Adrenal gland (tissue), 12 donors: ENCODE results near the gene PERM1. TPM values are rescaled to one million over a fixed set of nuclear protein-coding genes. Genes with fewer than 3 reads are reported as not detected.

ENCODE experiments used
- DNase-seq, 7 donors: peaks; one replicate each; pipeline ENCODE4 v3.0.0-alpha.2; 2019 to 2020
- H3K27ac ChIP-seq, 5 donors: fragments of 200-600 bp; sonication (generic) in 4 of 5; 1 replicate in 3 of 5; 2 replicates in 2 of 5; pipeline versions ENCODE4 v1.5.1 to v1.8.0; 2016 to 2020; ENCODE audit warnings: mild to moderate bottlenecking in 1 of 5
- H3K27me3 ChIP-seq: fragments of 200-600 bp; 2 replicates; pipeline ENCODE4 v1.8.0; 2021
- H3K36me3 ChIP-seq, 2 donors: fragments of 200-600 bp; replicated peaks in 1 of 2; 1 replicate in 1 of 2; 2 replicates in 1 of 2; pipeline versions ENCODE4 v1.5.1 to v1.8.0; 2018 to 2022
- H3K4me1 ChIP-seq, 2 donors: fragments of 200-600 bp; replicated peaks in 1 of 2; 1 replicate in 1 of 2; 2 replicates in 1 of 2; pipeline versions ENCODE4 v1.5.1 to v1.8.0; 2018 to 2021
- H3K4me3 ChIP-seq, 4 donors: fragments of 200-600 bp; sonication (generic) in 3 of 4; one replicate each; pipeline ENCODE4 v1.5.1; 2016 to 2018
- H3K9me3 ChIP-seq, 3 donors: fragments of 200-600 bp; sonication (generic) in 1 of 3; replicated peaks in 1 of 3; 1 replicate in 2 of 3; 2 replicates in 1 of 3; pipeline versions ENCODE4 v1.5.1 to v1.8.0; 2016 to 2021
- POLR2A ChIP-seq, 2 donors: fragments of 450-650 bp; IDR thresholded peaks; one replicate each; pipeline ENCODE4 v1.6.1; 2017; ENCODE audit warnings: antibody characterized with exemption in 2 of 2, mild to moderate bottlenecking in 2 of 2, moderate library complexity in 1 of 2
- whole genome bisulfite sequencing, 4 donors: extraction: QIAGEN DNeasy Blood & Tissue Kit in 2 of 4; methylation state at CpG; one replicate each; pipeline versions ENCODE4 v1.1.5 to v1.1.7; 2013 to 2017; 5-methylcytosine and 5-hydroxymethylcytosine counted together
- intact Hi-C, 2 donors: fragments of 100-400 bp; cut with DNase I; formaldehyde crosslinking; loops; one replicate each; pipeline versions ENCODE4 v1.14.1 to v1.15.0; 2022 to 2023
- polyA plus RNA-seq, 3 donors: library from polyadenylated mRNA; stranded (reverse); fragments of 200-250 nt in 2 of 3; fragments of 350-450 nt in 1 of 3; fragmentation: Illumina TruSeq in 1 of 3; extraction: RNeasy Lipid Tissue Mini Kit (QIAGEN cat#74804) in 1 of 3; gene quantifications; one replicate each; pipeline ENCODE4 v1.2.3, GENCODE V29; 2013 to 2014
- total RNA-seq, 9 donors: library from RNA; depleted of rRNA in 4 of 9; stranded (reverse); fragments of >200 nt in 4 of 9; fragments of 120-200 nt in 1 of 9; fragmentation: NEBNext Ultra II Directional in 1 of 9; extraction: Animal tissue kit (Norgen Biotek cat#: 25700) in 1 of 9; gene quantifications; one replicate each; pipeline versions ENCODE4 v1.1.0 to v1.2.4, GENCODE V29; 2013 to 2023
- TF ChIP-seq, protein P1 (sequence below), 6 experiments: fragments of 450-650 bp in 4 of 6; fragments of 200-600 bp in 2 of 6; sonication (generic) in 1 of 6; IDR thresholded peaks; 1 replicate in 5 of 6; 2 replicates in 1 of 6; pipeline versions ENCODE4 v1.5.1 to v1.8.0; 2016 to 2021; ENCODE audit warnings: antibody characterized with exemption in 6 of 6, mild to moderate bottlenecking in 2 of 6, moderate library complexity in 1 of 6
- donor health status: healthy with polysubstance abuse.
- donor health status: Bipolar disorder and iron deficiency.
- donor health status: DM: yes; HTN: yes; CAD: no.
- donor health status: DM: no; HTN: no; CAD: no.
- donor health status: DM: no; HTN: no; CAD: no.
- donor health status: DM: yes; HTN: yes; CAD: no.

The PERM1 gene
- total and polyA plus RNA-seq, 12 donors: 0.13 to 0.88 (median 0.25) TPM; not detected in 5

- WGBS, 4 donors: 60 to 75% (median 66%) methylated on average over 10 to 30 of the region's 30 CpGs
- intact Hi-C loops: no loop called here
- peaks cover 8 to 35% of the 10 kb centered on the region in 2 donors for H3K4me1 ChIP-seq
These were observed 43.0 kb downstream of the PERM1 start for GRCh38 chr1:938711-939489.

GRCh38 chr1:938088-938683 is 43.7 kb downstream of the PERM1 start:
- 43 to 70% (median 67%) methylated on average over 11 to 15 of the region's 15 CpGs for WGBS, 4 donors
- H3K4me3 ChIP-seq: no peak overlapping the region
- H3K36me3 ChIP-seq: no peaks in the 10 kb centered on the region
- peak overlapping the region in 2 of 5 donors; percentile 21 to 40 for H3K27ac ChIP-seq
- intact Hi-C loops: no loop called here
- DNase-seq: peak in 6 of 7 donors; percentile 52 to 82 (median 56)
- peaks cover 51% of the 10 kb centered on the region for H3K27me3 ChIP-seq
- peaks cover 8 to 35% of the 10 kb centered on the region in 2 donors for H3K4me1 ChIP-seq
- TF ChIP-seq POLR2A (IDR thresholded peaks at IDR 0.05): no peak
- TF ChIP-seq, protein P1, sequence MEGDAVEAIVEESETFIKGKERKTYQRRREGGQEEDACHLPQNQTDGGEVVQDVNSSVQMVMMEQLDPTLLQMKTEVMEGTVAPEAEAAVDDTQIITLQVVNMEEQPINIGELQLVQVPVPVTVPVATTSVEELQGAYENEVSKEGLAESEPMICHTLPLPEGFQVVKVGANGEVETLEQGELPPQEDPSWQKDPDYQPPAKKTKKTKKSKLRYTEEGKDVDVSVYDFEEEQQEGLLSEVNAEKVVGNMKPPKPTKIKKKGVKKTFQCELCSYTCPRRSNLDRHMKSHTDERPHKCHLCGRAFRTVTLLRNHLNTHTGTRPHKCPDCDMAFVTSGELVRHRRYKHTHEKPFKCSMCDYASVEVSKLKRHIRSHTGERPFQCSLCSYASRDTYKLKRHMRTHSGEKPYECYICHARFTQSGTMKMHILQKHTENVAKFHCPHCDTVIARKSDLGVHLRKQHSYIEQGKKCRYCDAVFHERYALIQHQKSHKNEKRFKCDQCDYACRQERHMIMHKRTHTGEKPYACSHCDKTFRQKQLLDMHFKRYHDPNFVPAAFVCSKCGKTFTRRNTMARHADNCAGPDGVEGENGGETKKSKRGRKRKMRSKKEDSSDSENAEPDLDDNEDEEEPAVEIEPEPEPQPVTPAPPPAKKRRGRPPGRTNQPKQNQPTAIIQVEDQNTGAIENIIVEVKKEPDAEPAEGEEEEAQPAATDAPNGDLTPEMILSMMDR (IDR thresholded peaks at IDR 0.05): peak in 5 of 6 experiments; percentile 41 to 67 (median 52)
- H3K9me3 ChIP-seq: no peaks in the 10 kb centered on the region

More at GRCh38 chr1:938711-939489, 43.0 kb downstream of the PERM1 start:
- H3K36me3 ChIP-seq: no peaks in the 10 kb centered on the region
- no peak overlapping the region for H3K27ac ChIP-seq
- DNase-seq: no peak
- H3K9me3 ChIP-seq: no peaks in the 10 kb centered on the region
- no peak for TF ChIP-seq POLR2A (IDR thresholded peaks at IDR 0.05)
- TF ChIP-seq, protein P1 (IDR thresholded peaks at IDR 0.05): no peak
- peaks cover 50% of the 10 kb centered on the region for H3K27me3 ChIP-seq
- no peak overlapping the region for H3K4me3 ChIP-seq

DNA sequence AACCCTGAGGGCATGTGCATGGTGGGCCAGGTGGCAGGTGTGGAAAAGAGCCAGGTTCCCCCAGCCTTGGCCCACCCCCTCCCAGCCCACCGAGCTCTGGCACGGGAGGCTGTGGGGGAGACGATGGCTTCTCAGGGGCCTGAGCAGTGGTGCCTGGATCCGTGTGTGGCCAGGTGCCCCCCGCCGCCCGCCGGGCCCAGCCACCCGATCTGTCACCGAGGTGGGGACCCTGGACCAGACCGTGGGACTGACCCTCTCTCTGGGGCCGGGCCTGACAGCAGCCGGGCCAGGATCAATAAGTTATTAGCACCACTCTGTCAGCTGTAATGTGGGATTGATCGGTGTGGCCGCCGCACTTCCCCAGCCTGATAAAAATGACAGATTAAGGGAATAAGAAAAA is 44.4 kb downstream of the PERM1 start:
- no peaks in the 10 kb centered on the region for H3K36me3 ChIP-seq
- TF ChIP-seq, protein P1 (IDR thresholded peaks at IDR 0.05): no peak
- no peak for TF ChIP-seq POLR2A (IDR thresholded peaks at IDR 0.05)
- H3K4me3 ChIP-seq: no peak overlapping the region
- H3K27ac ChIP-seq: peak overlapping the region in 1 of 5 donors; percentile 21
- WGBS, 4 donors: 77 to 81% (median 78%) methylated on average over 6 to 16 of the region's 16 CpGs
- H3K9me3 ChIP-seq: no peaks in the 10 kb centered on the region
- DNase-seq: no peak
- peaks cover 8 to 31% of the 10 kb centered on the region in 2 donors for H3K4me1 ChIP-seq
- peaks cover 46% of the 10 kb centered on the region for H3K27me3 ChIP-seq
- intact Hi-C loops: no loop called here
